Spinal cord (tissue), 10 donors: ENCODE measurements around the gene NTN3. TPM values are rescaled to one million over a fixed set of nuclear protein-coding genes. Genes with fewer than 3 reads are reported as not detected.

ENCODE experiments used
- DNase-seq, 6 donors: peaks; one replicate each; pipeline versions ENCODE4 v3.0.0 to v3.0.0-alpha.2; 2013 to 2015; ENCODE audit warnings: low spot score in 6 of 6, low read depth in 4 of 6
- H3K27ac ChIP-seq: one replicate; pipeline ENCODE4 v1.5.1; 2013; ENCODE audit warnings: low read depth, low read length, control low read depth
- H3K27me3 ChIP-seq: one replicate; pipeline ENCODE4 v1.6.1; 2013; ENCODE audit warnings: low read length; ENCODE audit not compliant: control insufficient read depth, insufficient read depth
- H3K36me3 ChIP-seq: one replicate; pipeline ENCODE4 v1.6.1; 2013; ENCODE audit warnings: low read length; ENCODE audit not compliant: control insufficient read depth, insufficient read depth
- H3K4me1 ChIP-seq: one replicate; pipeline ENCODE4 v1.6.1; 2013; ENCODE audit warnings: low read length; ENCODE audit not compliant: control insufficient read depth, insufficient read depth
- H3K4me3 ChIP-seq: one replicate; pipeline ENCODE4 v1.5.1; 2013; ENCODE audit warnings: low read depth, low read length, control low read depth
- H3K9me3 ChIP-seq: one replicate; pipeline ENCODE4 v1.6.1; 2013; ENCODE audit warnings: low read length; ENCODE audit not compliant: control insufficient read depth, insufficient read depth
- WGBS: methylation state at CpG from one replicate; pipeline ENCODE4 v1.1.5; 2013; ENCODE audit warnings: missing lambda C conversion rate; ENCODE audit not compliant: insufficient coverage; 5-methylcytosine and 5-hydroxymethylcytosine counted together
- polyA plus RNA-seq, 2 donors: library from polyadenylated mRNA; unstranded; fragments of 120-200 nt; gene quantifications; one replicate each; pipeline ENCODE4 v1.2.1, GENCODE V29; 2013; ENCODE audit not compliant: insufficient read length in 2 of 2
- total RNA-seq, 2 donors: library from RNA; depleted of rRNA in 1 of 2; stranded (reverse); fragments of 120-200 nt in 1 of 2; fragments of >200 nt in 1 of 2; gene quantifications; one replicate each; pipeline versions ENCODE4 v1.2.3 to v1.2.4, GENCODE V29; 2013 to 2014
- donor health status: healthy.

Gene NTN3
- total and polyA plus RNA-seq, 4 donors, result 1.6 to 3.9 (median 3.0) TPM

- WGBS, result 95% methylated on average over 22 of the region's 23 CpGs
- Histone ChIP-seq H3K9me3 (no peaks in the 10 kb centered on the region), H3K36me3 (peaks cover 53% of the 10 kb centered on the region), H3K27me3 (no peaks in the 10 kb centered on the region), H3K4me3 (no peak overlapping the region), H3K27ac (no peak overlapping the region), H3K4me1 (peaks cover 35% of the 10 kb centered on the region)
- DNase-seq, result no peak
Observed at GRCh38 chr16:2462031-2462866, 8.8 kb upstream of the NTN3 start.

- Histone ChIP-seq H3K9me3 (no peaks in the 10 kb centered on the region), H3K36me3 (peaks cover 36% of the 10 kb centered on the region), H3K4me1 (peaks cover 41% of the 10 kb centered on the region), H3K27me3 (no peaks in the 10 kb centered on the region), H3K4me3 (no peak overlapping the region), H3K27ac (no peak overlapping the region)
- DNase-seq, result no peak
- 92% methylated on average over 12 of the region's 12 CpGs for WGBS
Observed at GRCh38 chr16:2464333-2464732, 6.8 kb upstream of the NTN3 start.

- DNase-seq, result peak in 1 of 6 donors; percentile 7
- Histone ChIP-seq H3K4me3 (no peak overlapping the region), H3K9me3 (no peaks in the 10 kb centered on the region), H3K4me1 (peaks cover 44% of the 10 kb centered on the region), H3K36me3 (peaks cover 35% of the 10 kb centered on the region), H3K27me3 (no peaks in the 10 kb centered on the region), H3K27ac (no peak overlapping the region)
- WGBS, result 77% methylated on average over 12 of the region's 12 CpGs
Observed at GRCh38 chr16:2465653-2466415, 5.3 kb upstream of the NTN3 start.

GRCh38 chr16:2466667-2467527 is 4.2 kb upstream of the NTN3 start:
- DNase-seq, result no peak
- peak overlapping the region; percentile 64 for H3K27ac ChIP-seq
- H3K9me3 ChIP-seq, result no peaks in the 10 kb centered on the region
- no peaks in the 10 kb centered on the region for H3K27me3 ChIP-seq
- peaks cover 24% of the 10 kb centered on the region for H3K36me3 ChIP-seq
- peak overlapping the region; percentile 2 for H3K4me3 ChIP-seq
- H3K4me1 ChIP-seq, result peaks cover 43% of the 10 kb centered on the region
- WGBS, result 84% methylated on average over 25 of the region's 29 CpGs

- no peaks in the 10 kb centered on the region for H3K27me3 ChIP-seq
- no peaks in the 10 kb centered on the region for H3K9me3 ChIP-seq
- under 1% methylated on average over 79 of the region's 80 CpGs for WGBS
- H3K36me3 ChIP-seq, result peaks cover 23% of the 10 kb centered on the region
- H3K27ac ChIP-seq, result peak overlapping the region; percentile 64
- H3K4me3 ChIP-seq, result peak overlapping the region; percentile 27
- peak in 2 of 6 donors; percentile 89 for DNase-seq
- peaks cover 51% of the 10 kb centered on the region for H3K4me1 ChIP-seq
Observed at GRCh38 chr16:2467528-2468232, 3.4 kb upstream of the NTN3 start.

GRCh38 chr16:2468233-2468724 is 2.8 kb upstream of the NTN3 start:
- Histone ChIP-seq H3K4me1 (peaks cover 57% of the 10 kb centered on the region), H3K27me3 (no peaks in the 10 kb centered on the region), H3K27ac (no peak overlapping the region), H3K36me3 (peaks cover 25% of the 10 kb centered on the region), H3K9me3 (no peaks in the 10 kb centered on the region), H3K4me3 (peak overlapping the region; percentile 27)
- 1% methylated on average over 36 of the region's 38 CpGs for WGBS
- peak in 2 of 6 donors; percentile 58 to 59 for DNase-seq

GRCh38 chr16:2468725-2469398 is 2.2 kb upstream of the NTN3 start:
- 8% methylated on average over 8 of the region's 14 CpGs for WGBS
- H3K36me3 ChIP-seq, result peaks cover 23% of the 10 kb centered on the region
- H3K9me3 ChIP-seq, result no peaks in the 10 kb centered on the region
- no peaks in the 10 kb centered on the region for H3K27me3 ChIP-seq
- peaks cover 60% of the 10 kb centered on the region for H3K4me1 ChIP-seq
- peak in 2 of 6 donors; percentile 72 to 74 for DNase-seq
- peak overlapping the region; percentile 27 for H3K4me3 ChIP-seq
- peak overlapping the region; percentile 73 for H3K27ac ChIP-seq

GRCh38 chr16:2469399-2470233 is 1.5 kb upstream of the NTN3 start:
- H3K27me3 ChIP-seq, result no peaks in the 10 kb centered on the region
- H3K4me1 ChIP-seq, result peaks cover 65% of the 10 kb centered on the region
- H3K9me3 ChIP-seq, result no peaks in the 10 kb centered on the region
- peaks cover 15% of the 10 kb centered on the region for H3K36me3 ChIP-seq
- WGBS, result 66% methylated on average over 13 of the region's 16 CpGs
- DNase-seq, result no peak
- no peak overlapping the region for H3K4me3 ChIP-seq
- H3K27ac ChIP-seq, result peak overlapping the region; percentile 73
